Measurements from ENCODE around the gene ADTRP.
"Not testable (repeated sequence)": the region's sequence is repeated elsewhere in the genome, so short reads cannot be mapped to it uniquely, and the experiment has no call there.

Gene ADTRP

DNA sequence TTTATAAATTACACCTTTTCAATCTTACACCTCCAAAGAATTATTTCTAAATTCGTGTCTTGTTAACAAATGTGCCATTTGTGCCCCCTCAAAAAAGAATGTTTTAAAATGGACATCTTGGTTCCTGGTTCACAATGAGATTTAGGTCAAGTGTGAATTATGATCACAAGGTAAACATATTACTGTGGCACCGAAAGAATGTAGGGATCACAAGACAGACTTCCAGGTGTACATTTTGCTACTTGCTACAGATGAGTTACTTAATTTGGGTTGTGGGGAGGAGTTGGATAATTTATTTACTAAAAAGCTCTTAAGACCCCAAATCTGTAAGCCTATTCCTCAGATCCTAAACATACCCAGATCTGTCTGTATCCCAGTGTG is 25.0 kb upstream of the ADTRP start:
- no peak for DNase-seq (ENCODE audit: low spot score)

DNA sequence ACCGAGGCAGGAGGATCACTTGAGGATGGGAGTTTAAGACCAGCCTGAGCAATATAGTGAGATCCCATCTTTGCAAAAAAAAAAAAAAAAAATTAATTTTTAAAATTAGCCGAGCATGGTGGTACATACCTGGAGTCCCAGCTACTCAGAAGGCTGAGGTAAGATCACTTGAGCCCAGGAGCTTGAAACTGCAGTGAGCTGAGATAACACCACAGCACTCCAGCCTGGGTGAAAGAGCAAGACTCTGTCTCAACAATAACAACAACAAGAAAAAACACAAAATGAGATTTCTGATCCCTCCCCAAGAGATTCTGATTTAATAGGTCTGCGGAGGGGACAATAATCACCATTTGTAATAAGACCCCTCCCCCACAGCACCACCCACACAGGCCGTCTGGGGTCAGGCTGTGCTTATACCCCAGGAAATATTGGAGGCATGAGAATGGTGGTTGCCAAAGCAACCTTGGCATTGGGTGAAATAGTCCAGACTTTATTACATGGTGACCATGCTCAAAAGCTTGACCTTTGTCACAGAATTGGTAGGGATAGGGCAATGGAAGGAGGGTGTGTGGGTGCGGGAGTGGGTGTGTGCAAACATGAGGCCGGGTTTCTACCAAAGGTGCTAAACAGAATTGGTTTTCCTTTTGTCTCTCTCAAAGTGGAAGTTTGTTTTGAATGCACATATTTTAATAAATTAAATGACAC is 24.4 kb upstream of the ADTRP start:
- no peak for DNase-seq (ENCODE audit: low spot score)

DNA sequence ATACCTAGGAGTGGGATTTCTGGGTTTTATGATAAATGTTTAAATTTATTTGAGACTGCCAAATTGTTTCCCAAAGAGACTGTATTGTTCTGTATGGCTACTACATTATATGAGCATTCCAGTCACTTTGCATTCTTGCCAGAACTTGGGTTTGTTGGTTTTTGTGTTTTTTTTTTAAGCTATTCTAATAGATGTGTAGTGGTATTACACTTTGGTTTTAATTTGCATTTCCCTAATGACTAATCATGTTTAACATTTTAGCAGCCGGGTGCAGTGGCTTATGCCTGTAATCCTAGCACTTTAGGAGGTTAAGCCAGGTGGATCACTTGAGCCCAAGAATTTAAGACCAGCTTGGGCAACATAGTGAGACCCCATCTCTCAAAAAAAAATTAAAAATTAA is 21.9 kb upstream of the ADTRP start:
- not testable (repeated sequence) for DNase-seq (ENCODE audit: low spot score)

DNA sequence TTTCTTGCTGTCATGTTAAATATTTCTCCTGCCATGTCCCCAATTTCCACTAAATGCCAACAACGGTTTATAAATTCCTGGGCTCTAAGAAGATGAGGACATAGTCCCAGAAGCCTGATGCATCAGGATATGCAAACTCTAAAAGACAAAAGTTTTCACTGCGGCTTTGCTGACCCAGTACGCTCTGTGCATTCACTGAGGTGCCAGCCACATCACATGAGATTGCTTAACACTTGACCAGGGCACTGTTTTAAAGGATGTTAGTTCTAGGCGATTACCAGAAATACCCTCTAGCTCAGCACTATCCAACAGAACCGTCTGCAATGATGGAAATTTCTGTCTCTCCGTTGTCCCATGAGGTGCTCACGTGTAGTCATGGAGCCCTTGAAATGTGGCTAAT is 19.9 kb upstream of the ADTRP start:
- no peak for DNase-seq (ENCODE audit: low spot score)

DNA sequence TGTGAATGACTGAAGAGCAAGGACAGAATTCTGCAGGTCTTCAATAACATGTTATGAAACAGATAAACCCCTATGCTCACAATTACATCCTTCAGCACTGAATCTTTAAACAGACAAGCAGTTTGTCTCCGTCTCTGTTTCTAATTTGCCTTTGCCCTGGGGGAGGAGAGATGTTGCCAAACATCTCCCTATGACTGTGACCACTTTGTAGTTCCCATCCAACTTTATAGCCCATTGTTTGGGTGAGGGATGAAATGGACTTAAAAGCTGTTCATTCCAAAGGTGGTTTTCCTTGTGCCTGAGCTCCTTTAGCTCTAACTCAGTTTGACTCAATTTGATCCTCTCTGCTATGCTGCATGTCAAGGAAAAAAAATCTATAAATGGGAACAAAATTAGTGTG is 19.5 kb upstream of the ADTRP start:
- no peak for DNase-seq (ENCODE audit: low spot score)

DNA sequence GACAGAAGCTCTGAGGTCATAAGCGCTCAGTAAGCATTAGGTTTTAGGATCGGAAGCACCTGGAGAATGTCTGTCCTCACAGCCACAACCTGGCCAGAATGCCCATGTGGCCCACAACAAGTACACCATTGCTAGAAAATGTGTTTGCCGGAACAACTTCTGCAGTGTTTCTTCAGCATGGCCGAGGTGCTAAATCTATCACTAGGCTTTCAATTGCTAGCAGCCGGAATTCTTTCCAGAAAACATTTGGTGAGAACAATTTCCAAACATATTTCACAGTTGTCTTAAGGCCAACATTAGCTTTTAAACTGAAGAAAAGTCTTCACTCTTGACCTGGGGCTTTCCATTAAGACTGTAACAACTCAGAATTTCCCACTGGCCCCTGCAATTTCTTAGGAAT is 18.2 kb upstream of the ADTRP start:
- no peak for DNase-seq (ENCODE audit: low spot score)

DNA sequence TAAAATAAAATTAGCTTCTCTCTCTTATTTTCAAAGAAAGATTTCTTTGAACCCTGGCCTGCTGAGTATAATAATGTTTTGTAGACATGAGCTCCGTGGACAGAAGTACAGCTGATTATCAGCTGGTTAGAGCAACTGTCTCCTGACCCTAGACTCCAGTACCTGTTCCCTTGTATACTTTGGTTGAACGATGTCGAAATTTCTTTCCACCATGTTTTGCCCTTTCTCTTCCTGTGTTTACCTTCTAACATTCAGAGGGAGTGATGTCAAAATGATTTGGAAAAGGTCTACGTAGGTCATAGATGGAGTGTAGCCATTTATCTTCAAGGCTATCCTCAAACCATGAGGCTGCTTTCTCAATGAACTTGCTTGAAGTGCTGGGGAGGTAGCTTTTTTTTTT is 16.8 kb upstream of the ADTRP start:
- DNase-seq (ENCODE audit: low spot score): no peak

DNA sequence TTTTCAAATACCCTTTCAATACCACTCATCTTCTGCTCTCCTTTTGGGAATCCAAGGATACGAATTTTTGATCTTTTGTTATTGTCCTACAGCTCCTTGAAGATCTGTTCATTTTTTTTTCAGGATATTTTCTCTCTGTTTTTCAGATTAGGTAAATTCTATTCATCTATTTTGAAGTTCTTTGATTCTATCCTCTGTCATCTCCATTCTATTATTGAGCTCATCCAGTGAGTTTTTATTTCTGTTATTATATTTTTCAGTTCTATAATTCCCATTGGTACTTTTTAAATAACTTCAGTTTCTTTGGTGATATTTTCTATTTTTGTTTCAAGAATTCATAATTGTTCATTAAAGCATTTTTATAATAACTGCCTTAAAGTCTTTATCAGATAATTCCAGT is 14.7 kb upstream of the ADTRP start:
- no peak for DNase-seq (ENCODE audit: low spot score)

DNA sequence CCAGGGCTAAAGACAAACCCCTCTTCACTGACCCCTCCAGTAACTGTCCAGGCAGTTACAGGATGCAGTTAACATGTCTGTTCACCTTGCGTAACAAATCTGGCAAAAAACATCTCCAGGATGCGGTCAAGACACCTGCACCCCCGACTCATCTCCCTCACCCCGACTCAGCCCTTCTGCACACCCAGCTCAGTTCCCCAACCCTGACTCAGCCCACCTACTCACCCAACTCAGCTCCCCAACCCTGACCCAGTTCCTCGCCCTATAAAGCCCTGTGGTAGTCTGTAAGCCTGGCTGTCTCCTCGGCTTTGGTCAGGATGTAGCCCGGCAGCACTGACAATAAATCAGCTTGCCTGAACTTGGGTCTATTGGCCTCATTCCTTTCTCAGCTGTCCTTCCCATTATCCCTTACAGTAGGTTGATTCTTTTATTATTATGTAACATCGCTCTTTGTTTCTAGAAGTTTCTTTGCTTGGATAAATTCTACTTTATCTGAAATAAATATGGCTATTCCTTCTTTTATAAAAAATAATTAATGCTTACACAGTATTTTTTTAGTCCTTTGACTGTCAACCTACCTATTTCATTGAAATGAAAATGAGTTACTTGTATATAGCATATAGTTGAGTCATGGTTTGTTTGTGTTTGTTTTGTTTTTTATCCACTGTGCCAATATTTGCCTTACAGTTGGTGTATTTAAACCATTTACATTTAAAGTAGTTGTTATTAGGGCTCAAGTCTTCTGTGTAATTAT is 12.9 kb upstream of the ADTRP start:
- DNase-seq (ENCODE audit: low spot score): no peak

DNA sequence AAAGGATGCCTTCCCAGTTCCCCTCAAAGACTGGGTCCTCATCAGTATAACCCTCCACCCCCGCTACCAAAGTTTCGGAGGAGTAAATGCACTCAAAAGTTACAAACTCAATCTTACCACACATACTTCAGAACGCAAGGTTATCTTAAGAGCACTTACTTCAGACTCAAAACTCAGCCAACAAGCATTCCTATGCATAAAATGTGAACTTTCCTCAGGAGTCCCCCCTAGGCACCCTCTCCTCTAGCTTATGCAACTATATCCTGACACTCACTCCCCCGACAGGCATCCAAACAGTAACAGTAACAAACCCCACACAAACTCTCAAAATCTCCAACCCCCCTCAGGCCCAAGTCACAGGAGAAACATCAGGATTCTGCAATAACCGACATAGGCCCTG is 11.1 kb upstream of the ADTRP start:
- no peak for DNase-seq (ENCODE audit: low spot score)

DNA sequence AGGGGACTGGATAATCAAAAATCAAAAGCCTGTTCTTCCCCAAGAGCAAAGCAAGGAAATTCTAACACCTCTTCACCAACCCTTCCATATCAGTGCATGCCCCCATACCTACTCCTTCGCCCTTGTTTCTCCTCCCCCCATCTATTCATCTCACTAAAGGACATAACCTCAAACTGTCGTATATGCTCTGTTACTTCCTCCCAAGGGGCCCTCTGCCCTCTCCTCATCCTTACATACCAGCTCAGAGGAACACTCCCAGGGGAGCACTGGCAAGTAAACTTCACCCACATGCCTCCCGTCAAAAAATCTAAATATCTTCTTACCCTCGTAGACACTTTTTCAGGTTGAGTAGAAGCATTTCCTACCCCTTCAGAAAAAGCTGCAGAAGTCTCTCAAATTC is 9.4 kb upstream of the ADTRP start:
- DNase-seq (ENCODE audit: low spot score): no peak

DNA sequence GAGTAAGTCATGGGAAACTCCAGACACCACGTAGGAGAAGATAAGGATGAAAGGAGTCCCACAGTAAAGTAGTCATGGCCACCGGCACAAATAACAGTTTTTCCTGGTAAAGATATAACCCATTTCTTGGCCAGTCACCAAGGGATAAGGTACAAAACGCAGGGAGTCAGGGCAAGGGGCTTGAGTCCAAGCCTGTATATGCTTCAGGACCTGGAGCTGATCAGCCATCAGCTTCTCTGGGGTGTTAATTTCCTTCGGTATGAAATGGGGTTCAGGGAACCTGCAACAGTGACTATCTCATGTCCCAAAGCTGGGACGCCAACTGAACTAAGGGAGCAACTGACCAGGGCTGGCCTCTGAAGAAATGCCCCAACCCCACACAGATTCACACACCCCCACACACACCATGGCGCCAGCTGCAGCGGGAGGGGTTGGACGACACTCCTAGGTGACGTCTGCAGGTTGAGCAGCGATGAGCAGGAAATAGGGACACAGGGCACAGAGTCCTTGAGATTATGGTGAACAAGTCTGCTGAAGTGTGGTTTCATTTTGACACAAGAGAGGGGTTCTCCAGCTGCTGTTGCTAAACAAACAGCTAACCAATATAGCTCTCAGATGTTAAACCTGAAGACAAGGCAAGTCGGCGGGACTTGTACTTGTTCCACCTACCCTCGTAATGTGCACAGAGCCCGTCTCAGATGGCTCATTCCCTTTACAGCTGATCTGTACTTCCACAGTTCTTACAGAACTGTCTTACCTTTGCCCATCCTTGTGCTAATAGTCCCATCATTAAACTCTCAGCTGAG is 7.4 kb upstream of the ADTRP start:
- no peak for DNase-seq (ENCODE audit: low spot score)

DNA sequence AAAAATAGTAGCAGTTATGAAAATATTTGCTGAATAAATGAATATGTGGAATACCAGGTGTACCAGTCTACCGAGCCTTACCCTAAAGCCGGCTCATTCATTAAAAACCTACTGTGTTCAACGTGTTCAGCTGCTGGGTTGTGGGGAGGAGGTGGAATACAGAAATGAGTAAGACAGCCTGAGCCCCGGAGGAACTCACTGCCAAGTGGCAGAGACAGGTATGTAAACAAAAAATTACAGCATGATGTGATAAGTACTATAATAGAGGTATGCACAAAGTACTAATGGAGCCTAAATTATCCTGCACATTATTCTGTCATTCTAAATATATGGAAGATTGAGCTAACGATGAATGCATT is 6.8 kb upstream of the ADTRP start:
- no peak for DNase-seq (ENCODE audit: low spot score)

DNA sequence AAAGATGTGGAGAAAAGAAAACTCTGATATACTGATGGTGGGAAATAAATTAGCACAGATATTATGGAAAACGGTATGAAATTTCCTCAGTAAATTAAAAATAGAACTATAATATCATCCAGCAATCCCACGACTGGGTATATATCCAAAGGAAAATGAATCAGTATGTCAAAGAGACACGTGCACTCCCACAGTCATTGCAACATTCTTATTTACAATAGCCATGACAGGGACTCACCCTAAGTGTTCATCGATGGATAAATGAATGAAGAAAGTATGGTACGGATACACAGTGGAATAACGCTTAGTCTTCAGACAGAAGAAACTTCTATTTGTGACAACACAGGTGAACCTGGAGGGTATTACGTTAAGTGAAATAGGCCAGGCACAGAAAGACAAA is 5.7 kb upstream of the ADTRP start:
- no peak for DNase-seq (ENCODE audit: low spot score)

DNA sequence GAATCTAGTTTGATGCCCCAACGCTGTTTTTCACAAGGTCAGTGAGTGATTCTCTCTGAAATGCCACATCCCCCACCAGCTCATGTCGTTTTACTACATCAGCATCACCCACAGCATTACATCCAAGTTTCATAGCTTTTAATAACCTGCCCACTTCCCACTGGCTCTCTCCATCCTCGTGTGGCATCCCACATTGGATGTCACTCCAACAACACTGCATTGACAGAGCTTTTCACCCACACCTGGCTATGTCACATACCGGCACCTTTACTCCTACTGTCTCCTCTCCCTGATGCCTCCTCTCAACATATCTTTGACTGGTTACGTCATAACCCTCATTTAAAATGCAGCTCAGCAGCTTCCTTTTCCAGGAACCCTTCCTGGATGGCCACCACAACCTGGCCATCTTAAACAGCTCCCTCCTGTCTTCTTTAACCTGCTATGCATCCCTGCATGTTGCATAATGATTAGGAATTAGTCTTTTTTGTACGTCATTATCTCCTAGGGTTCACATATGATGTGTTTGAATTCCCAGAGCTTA is 5.0 kb upstream of the ADTRP start:
- no peak for DNase-seq (ENCODE audit: low spot score)

DNA sequence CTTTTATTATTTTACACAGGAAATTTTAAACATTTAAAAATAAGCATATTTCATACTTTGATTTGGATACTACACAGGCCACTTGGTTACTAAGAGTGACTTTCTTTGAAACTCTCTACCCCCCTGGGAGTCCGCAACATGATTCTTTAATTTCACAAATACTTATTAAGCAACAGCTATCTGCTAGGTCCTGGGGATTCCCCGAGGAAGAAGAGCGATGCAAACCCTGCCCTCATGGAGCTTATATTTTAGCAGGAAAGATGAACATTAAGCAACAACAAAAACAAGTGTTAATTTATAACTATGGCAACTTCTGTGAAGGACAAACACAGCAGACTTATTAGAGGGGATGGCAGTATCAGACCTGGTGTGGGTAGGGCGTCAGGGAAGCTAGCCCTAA is 3.9 kb upstream of the ADTRP start:
- DNase-seq (ENCODE audit: low spot score): no peak

DNA sequence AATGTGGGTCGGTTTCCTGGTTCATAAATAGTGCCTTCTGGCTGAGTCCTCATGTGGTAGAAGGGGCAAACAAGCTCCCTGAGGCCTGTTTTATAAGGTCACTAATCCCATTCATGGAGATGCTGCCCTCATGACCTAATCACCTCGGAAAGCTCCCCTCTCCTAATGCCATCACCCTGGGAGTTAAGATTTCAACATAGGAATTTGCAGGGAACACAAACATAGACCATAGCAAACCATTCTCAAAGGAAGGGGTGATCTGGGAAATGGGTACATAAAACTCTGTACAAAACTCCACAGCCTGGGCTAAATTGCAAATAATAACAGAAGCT is 1.5 kb upstream of the ADTRP start:
- DNase-seq (ENCODE audit: low spot score): no peak

DNA sequence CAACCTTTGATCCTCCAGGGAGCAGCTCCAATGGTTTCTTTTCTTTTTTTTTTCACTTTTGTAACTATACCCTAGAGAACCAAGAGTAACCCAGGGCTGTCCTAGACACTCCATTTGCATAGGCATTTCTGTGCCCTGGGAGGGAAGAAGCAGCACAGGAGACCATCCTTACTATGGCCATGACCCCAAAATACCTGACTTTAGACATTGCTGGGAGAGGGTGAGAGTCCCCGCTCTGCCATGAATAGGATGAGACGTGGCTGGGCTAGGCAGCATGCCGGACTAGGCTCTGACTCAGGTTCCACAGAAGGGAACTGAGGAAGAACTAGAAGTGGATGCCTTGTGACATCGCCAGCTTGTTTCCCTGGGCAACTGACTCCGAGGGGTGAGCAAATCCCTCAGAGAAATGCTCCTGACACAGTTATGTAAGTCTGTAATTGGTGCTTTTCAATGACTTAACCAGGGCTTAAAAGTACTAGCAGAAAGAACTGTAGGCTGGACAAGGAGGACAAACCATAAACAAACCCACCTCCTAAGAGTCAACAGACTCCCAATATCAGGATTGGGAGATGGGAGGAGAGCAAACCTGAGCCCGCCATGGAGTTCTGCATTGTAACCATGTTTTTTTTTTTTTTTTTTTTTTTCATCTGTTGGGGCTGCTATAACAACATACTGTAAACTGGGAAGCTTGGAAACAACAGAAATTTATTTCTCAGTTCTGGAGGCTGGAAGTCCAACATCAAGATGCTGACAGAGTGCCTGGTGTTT is 910 bp upstream of the ADTRP start:
- DNase-seq (ENCODE audit: low spot score): no peak

DNA sequence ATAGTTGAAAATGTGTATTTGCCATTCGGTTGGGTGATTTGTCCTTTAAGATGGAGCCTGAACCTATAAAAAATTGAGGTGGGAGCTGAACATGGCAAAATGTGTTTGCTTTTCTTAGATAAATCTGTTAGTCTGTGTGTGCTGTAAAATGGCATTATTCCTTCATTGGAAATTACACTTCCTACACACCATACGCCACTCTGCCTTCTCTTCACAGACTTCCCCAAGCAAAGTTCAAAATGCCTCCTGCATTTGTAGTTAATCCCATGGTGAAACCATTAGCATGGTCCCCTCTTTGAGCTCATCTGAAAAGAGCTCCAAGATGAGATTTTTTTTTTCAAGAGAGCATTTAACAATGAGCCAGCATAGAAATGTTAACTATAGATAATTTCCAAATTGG is 567 bp downstream of the ADTRP start:
- DNase-seq (ENCODE audit: low spot score): no peak

DNA sequence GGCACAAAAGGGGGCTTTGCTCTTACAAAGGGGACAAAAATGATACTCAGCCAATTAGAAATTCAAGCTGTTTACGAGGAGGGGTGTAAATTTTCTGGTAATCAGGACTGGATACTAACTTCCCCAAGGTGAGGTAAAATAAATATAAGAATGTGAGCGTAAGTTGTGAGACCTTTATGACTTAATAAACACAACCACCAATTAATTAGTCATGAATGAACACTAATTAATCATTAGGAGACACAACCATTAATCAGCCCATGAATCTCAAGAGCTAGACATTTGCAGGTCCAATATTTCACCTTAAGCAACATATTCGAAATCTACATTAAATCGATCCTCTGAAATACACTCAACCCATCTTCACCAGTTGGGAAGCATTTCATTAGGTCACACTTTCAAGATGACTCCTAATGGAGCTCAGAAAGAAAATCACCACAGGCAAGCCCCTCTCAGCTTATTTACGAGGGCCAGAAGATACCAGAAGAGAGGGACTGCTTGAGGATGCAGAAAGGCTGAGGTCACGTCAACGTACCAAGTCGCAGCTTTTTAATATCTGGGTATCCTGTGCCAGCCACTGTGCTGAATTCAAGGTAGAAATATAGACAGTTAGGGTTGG is 2.7 kb downstream of the ADTRP start:
- no peak for DNase-seq (ENCODE audit: low spot score)

DNA sequence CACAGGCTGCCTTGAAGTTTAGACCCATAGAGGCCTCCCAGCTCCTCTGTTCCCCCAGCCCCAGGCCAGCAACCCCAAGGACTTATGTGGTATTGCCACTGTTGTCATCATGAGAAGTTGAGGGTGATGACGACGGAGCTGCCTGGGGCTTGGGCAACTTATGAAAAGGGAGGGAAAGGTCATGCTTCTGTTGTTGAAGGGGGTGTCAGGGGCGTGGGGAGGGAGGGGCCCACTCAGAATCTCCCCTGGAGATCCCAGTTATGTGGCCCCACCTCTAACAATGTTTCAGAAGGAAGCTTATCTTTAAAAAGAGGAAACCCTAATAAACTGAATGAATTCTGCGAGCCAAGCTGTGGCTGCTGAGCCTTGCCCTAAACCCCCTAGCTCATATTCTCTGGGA is 4.2 kb downstream of the ADTRP start:
- no peak for DNase-seq (ENCODE audit: low spot score)

DNA sequence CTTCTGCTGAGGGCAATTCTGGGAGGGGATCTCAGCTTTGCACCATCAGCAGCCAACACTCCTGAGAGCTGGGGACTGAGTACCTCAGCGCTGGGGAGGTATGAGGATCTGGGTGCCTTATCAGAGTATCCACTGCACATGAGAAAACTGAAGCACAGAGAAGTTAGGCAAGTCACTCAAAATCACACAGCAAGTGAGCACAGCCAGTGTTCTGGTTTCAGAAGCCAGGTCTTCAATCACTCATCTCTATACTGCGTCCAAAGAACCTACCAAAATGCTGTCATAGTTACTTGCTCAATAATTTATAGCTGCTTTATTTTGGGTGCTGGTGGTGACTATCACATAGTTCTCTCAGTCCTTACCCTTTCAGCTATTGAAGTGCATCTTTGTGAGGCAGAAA is 5.0 kb downstream of the ADTRP start:
- no peak for DNase-seq (ENCODE audit: low spot score)

Data from LoVo (cell line).